Activated CD8-positive, alpha-beta memory T cell treated with anti-CD3 and anti-CD28 coated beads for 36 hours (primary cell): Measurements from ENCODE around the gene PPP3R1. TPM values are rescaled to one million over a fixed set of nuclear protein-coding genes. Genes with fewer than 3 reads are reported as not detected.

Experiments used
- CTCF ChIA-PET: fragments of 350-600 bp; sonication (Branson Sonifier 250); formaldehyde crosslinking; loops from one replicate; lab custom pipeline; 2021; ENCODE audit warnings: antibody characterized with exemption; lab: Charles Lee
- POLR2A ChIA-PET: fragments of 350-600 bp; sonication (Branson Sonifier 250); formaldehyde crosslinking; loops from one replicate; lab custom pipeline; 2021; ENCODE audit warnings: antibody characterized with exemption; lab: Charles Lee
- total RNA-seq, 2 experiments: library from RNA; stranded (reverse); gene quantifications; one replicate each; pipeline ENCODE4 v1.2.3, GENCODE V29; 2021

The PPP3R1 gene
- total RNA-seq, 2 experiments from 2014 or later = 84.6 to 86.8 TPM

- POLR2A ChIA-PET = no interaction called here
- CTCF ChIA-PET = interaction anchor here (1.6 kb wide), 1 partner anchor 43 kb away, joined by 4 read pairs; no protein-coding TSS in a partner anchor
Measured at GRCh38 chr2:68238955-68239822, 13.1 kb downstream of the PPP3R1 start.

DNA sequence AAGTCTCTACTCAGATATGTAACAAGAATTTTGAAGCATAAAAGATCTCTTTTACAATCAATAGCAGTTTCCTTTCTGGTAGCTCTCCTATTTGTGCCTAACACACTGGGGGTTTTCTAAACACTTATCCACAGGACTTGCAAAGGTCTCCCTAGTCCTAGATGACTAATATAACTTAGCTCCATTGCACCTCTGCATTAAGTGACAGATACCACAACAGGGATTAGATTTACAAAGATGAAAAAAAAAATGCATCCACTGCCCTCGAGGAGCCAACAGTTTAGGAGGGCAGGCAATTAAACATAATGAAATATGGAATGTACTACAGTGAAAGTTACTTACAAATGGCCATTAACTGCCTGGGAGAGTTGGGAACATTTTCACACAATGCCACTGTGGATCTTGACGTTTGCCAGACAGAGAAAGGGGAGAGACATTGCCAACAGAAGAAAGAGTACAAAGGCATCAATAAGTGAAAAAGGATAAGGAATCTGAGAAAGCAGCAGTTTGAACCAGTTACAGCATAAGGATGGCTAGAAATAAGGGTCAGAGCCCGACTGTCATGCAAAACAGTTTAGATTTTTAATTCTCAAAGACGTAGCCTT lies 14.3 kb downstream of the PPP3R1 start:
- ChIA-PET CTCF (no interaction called here), POLR2A (interaction anchor here (0.5 kb wide), 1 partner anchor 109 kb away, joined by 4 read pairs; no protein-coding TSS in a partner anchor)

DNA sequence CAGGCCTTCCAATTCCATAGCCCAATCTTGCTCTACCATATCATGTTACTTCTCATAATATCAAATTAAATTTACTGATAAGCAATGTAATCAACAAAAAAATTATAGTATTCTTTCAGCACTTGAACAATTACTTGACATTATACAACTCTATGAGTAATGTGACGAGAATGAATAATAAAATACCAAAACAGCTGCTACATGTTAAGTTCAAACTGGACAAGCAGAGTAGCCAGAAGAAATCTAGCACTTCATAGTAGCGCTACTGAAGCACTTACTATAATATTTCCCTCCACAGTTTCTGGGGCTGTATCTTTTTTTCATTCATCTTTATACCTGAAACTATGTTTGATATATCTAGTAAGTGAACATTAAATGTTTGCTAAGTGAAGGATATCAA lies 14.9 kb downstream of the PPP3R1 start:
- ChIA-PET POLR2A (interaction anchor here (0.5 kb wide), 1 partner anchor 108 kb away, joined by 4 read pairs; no protein-coding TSS in a partner anchor), CTCF (no interaction called here)

GRCh38 chr2:68236876-68237275 lies 15.5 kb downstream of the PPP3R1 start:
- ChIA-PET CTCF (interaction anchor here (1.0 kb wide), 1 partner anchor 41 kb away, joined by 3 read pairs; no protein-coding TSS in a partner anchor), POLR2A (interaction anchor here (0.6 kb wide), 1 partner anchor 25 kb away, joined by 3 read pairs; no protein-coding TSS in a partner anchor)

DNA sequence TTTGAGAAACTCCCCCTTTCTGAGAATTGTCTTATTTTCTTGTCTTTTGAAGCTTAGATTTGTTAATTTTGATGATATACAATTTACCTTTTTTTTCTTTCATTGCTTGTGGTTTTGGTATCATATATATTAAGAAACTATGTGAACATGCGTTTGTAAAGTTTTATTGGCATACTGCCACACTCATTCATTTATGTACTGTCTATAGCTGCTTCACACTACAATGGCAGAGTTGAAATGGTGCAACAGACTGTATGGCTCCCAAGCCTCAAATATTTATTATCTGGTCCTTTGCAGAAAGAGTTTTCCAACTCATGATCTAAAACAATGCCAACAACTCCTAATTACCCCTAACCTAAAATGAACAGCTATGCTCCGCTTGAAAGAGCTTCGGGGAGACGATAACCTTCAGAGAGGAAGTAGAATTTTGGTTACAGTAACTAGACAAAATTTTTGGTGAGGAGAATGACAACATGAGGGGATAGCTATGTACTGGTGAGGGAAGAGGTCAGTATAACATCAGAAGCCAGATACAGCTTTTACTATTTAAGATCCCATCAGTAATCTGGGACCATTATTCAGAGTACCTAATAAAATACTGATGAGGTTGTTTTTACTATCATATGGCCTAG lies 16.1 kb downstream of the PPP3R1 start:
- ChIA-PET POLR2A (interaction anchor here (0.6 kb wide), 1 partner anchor 25 kb away, joined by 3 read pairs; no protein-coding TSS in a partner anchor), CTCF (interaction anchor here (1.0 kb wide), 1 partner anchor 40 kb away, joined by 3 read pairs; no protein-coding TSS in a partner anchor)

GRCh38 chr2:68235090-68235489 lies 17.2 kb downstream of the PPP3R1 start:
- POLR2A ChIA-PET = no interaction called here
- CTCF ChIA-PET = no interaction called here

DNA sequence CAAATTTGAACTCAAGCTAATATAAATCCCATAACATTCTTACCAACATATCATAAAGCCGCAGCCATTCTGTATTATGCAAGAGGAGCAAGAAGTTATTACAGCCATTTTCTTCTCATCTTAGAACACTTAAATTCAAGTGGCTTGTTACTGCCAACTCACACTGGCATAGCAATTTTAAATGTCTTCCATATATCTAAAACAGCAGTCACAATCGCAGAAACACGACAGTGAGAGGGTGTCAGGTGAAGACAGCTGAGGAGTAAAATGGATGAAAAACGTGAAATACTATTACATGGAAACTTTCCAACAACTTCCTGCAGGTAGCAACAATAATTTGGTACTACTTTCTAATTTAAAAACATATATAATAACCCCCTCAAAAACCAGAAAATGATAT lies 17.9 kb downstream of the PPP3R1 start:
- CTCF ChIA-PET = no interaction called here
- POLR2A ChIA-PET = no interaction called here

- ChIA-PET CTCF (interaction anchor here (0.6 kb wide), 1 partner anchor 197 kb away, joined by 3 read pairs; no protein-coding TSS in a partner anchor), POLR2A (interaction anchor here (0.7 kb wide), 1 partner anchor 13 kb away, joined by 3 read pairs; no protein-coding TSS in a partner anchor)
Measured at GRCh38 chr2:68231061-68231372, 21.3 kb downstream of the PPP3R1 start.

DNA sequence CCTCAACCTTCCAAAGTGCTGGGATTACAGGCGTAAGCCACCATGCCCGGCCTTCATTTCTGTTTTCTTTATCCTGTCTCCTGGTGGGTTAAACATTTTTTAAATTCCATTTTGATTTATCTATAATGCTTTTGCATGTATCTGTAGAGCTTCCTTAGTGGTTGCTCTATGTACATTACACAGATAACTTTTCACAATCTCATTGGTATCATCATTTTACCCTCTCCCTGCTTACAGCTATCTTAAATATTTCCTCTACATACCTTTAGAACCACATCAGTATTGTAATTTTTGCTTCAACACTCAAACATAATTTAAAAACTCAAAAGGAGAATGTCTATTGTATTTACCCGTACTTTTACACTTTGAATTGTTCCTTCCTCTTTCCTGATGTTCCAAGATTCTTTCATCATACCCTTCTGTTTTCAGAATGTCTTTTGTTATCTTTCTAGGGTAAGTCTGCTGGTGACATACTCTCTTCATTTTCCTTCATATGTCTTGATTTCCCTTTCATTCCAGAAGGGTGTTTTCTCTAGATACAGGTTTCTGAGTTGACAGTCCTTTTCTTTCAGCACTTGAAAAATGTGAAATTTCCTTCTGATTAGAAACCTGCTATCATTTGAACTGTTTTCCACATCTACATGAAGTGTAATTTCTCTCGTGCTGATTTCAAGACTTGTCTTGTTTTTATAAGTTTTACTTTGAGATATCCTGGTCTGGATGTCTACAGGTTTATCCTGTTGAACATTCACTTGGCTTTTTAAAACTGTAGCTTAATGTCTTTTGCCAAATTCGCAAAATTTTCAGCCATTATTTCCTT lies 21.9 kb downstream of the PPP3R1 start:
- ChIA-PET POLR2A (interaction anchor here (0.7 kb wide), 1 partner anchor 13 kb away, joined by 3 read pairs; no protein-coding TSS in a partner anchor), CTCF (interaction anchor here (0.5 kb wide), 1 partner anchor 88 kb away, joined by 3 read pairs; no protein-coding TSS in a partner anchor)

DNA sequence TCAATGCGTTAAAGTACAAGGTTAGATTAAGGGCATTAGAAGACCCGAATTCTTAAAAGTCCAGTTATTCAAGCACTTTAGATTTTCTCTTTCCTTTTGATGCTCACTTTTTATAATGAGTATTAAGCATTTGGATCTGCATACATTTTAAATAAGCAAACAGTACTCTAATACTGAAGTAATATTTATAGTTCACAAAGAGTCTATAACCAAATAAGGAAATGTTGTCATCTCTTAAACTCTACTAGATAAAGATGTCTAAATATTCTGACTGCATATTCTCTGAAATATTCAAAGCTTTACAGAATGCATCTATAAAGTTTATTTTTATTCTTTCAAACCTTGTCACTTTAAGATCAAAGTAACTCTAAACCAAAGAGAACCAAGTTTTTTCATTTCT lies 25.5 kb downstream of the PPP3R1 start:
- CTCF ChIA-PET = interaction anchor here (0.7 kb wide), 1 partner anchor 67 kb away, joined by 3 read pairs; no protein-coding TSS in a partner anchor
- POLR2A ChIA-PET = no interaction called here

DNA sequence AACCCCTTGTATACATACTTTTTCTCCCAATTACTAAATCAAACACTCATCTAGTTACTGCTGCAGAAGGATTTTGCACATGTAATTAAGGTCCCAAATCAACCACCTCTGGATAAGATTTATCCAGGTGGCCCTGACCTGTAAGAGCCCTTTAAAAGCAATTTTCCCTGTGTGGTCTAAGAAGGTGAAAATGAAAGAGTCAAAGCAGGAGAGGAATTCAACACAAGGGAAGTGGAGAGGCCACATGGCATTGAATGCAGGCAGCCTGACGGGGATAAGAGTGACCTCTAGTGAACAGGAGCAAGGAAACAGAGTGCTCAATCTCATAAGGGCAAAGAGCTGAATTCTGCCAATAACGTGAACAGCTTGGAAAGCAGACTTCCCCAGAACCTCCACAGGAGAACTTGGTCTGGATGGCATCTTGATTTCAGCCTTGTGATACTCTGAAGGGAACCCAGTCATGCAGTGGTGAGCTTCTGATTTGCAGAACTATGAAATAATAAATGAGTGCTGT lies 27.2 kb downstream of the PPP3R1 start:
- POLR2A ChIA-PET = no interaction called here
- CTCF ChIA-PET = interaction anchor here (0.8 to 1.6 kb wide), 2 partner anchors 17 to 29 kb away, joined by 3 to 5 read pairs; no protein-coding TSS in a partner anchor

- CTCF ChIA-PET = no interaction called here
- POLR2A ChIA-PET = no interaction called here
Measured at GRCh38 chr2:68223419-68223818, 28.9 kb downstream of the PPP3R1 start.

GRCh38 chr2:68222287-68222686 lies 30.0 kb downstream of the PPP3R1 start:
- POLR2A ChIA-PET = no interaction called here
- CTCF ChIA-PET = no interaction called here

- ChIA-PET POLR2A (no interaction called here), CTCF (no interaction called here)
Measured at GRCh38 chr2:68218343-68218901, 33.9 kb downstream of the PPP3R1 start.

DNA sequence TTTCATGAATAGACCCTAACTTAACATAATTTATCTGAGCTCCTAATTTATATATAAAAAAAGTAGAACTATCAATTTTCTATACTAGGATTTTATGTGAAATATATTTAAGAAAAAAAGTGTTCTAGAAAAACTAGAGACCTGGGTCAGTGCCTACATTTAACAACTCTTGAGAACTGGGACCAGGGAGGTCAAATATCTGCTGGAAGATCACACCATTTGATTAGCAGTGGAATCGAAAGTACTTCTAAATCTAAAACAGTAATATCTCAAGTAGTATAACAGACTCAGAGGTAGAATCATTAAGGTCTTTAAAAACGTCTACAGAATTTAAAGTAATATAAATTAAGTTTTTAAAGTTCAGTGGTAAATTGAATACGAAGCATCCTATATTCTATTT lies 34.6 kb downstream of the PPP3R1 start:
- ChIA-PET CTCF (no interaction called here), POLR2A (interaction anchor here (0.8 kb wide), 1 partner anchor 35 kb away, joined by 3 read pairs; no protein-coding TSS in a partner anchor)

DNA sequence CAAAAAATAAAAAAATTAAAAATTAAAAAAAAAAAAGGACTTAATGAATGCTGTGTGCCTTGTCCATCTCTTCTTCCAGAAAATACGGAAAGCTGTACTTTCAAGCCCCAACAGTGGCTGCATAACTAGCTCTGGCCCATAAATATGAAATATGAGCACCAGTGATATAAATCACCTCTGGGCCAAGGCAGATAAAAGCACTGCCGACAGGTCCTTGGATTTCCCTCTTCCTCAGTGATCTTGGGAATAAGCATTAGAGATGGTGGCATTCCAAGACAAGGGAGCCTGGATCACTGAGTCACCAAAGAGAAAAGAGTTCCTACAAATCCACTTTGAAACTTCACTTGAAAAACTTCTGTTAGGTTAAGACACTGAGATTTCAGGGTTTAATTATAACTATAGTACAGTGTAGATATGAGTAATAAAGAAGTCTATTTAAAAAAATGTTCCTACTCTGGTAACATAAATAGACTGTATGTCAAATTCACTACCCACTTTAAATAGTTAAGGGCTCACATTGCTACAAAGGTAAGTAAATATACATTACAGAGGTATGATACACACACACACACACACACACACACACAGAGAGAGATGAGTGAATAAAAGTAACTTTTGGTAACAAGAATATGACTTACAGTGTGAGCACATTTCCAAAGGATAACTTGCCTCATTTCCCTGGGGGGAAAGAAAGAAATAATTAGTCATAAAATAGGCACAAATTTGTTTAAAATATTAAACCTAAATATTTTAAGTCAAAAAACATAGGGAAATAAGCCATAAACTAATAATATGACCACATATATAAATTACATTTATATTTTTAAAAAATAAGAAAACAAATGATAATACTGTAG lies 35.6 kb downstream of the PPP3R1 start:
- CTCF ChIA-PET = no interaction called here
- POLR2A ChIA-PET = interaction anchor here (0.8 kb wide), 1 partner anchor 36 kb away, joined by 3 read pairs; no protein-coding TSS in a partner anchor

GRCh38 chr2:68214381-68214780 lies 38.0 kb downstream of the PPP3R1 start:
- POLR2A ChIA-PET = no interaction called here
- CTCF ChIA-PET = no interaction called here
